Measurements from ENCODE around the gene HEATR5A.
"Not testable (repeated sequence)": the region's sequence is repeated elsewhere in the genome, so short reads cannot be mapped to it uniquely, and the experiment has no call there.

Gene HEATR5A

DNA sequence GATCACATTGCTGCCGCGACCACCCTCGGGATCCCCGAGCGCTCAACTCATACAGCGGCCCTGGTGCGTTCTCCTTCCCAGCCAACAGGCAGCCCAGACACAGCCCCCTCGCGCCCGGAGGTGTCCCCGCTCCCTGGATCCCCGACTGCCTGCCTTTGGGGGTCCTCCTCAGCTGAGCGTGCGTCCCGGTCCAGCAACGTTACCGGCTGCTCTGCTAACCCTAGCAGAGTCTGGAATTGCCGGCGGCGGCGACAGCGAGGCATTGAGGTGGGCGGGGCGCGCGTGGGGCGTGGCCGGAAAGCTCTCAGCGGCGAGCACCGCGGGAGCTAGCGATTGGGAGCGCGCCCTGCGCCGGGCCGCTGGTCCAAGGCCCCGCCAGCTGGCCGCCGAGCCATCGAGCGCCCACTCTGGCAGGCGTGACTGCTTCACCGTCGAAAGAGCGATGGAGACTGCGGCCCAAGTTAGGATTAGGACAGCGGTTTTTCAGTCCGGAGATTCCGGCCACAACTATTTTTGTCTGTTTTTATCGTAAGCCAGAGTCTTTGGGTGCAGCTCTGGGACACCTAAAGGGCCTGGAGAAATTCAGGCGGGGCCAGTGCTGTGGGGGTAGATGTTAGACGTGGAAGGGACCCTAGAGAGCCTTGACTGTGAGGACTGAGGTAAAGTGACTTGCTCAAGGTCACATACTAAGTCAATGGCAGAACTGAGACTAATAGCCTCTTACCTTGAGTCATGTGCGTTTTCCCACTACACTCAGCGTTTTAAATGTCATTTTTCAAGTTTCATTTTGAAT, at the start of gene HEATR5A:
Gene HEATR5A (minus strand): TSS at position 232 of the 793 bp plus-strand sequence. CDS start 17,575 bp downstream, outside the sequence.
- peak; percentile 96 for DNase-seq

DNA sequence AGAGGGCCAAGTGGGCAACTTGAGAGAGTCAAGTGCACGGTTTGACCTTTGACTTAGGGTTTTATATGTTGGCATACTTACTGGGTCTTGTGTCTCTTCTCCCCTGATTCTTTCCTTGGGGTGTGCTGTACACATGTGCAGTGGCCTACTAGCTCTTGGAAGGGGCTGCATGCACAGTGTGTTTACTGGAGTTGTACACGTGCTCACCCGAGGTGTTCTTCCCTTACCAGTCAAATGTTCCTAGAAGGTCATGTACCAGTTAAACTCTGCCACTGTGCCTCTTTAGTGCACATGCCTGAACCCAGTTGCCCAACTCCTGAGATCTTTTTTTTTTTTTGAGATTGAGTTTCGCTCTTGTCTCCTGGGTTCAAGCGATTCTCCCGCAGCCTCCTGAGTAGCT, 46.2 kb upstream of the HEATR5A start:
- no peak for DNase-seq

GRCh38 chr14:31465111-31465510, 44.8 kb upstream of the HEATR5A start:
- DNase-seq, result no peak

DNA sequence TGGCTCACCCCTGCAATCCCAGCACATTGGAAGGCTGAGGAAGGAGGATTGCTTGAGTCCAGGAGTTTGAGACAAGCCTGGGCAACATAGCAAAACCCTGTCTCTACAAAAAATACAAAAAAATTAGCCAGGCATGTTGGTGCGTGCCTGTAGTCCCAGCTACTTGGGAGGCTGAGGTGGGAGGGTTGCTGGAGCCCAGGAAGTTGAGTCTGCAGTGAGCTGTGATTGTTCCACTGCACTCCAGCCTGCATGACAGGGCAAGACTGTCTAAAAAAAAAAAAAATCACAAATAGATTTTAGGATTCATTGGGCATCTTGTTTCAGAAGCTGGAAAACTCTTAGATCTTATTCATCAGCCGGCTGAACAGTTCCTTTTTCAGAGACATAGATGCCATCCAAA, 42.1 kb upstream of the HEATR5A start:
- not testable (repeated sequence) for DNase-seq

GRCh38 chr14:31461545-31461944, 41.2 kb upstream of the HEATR5A start:
- DNase-seq, result no peak

DNA sequence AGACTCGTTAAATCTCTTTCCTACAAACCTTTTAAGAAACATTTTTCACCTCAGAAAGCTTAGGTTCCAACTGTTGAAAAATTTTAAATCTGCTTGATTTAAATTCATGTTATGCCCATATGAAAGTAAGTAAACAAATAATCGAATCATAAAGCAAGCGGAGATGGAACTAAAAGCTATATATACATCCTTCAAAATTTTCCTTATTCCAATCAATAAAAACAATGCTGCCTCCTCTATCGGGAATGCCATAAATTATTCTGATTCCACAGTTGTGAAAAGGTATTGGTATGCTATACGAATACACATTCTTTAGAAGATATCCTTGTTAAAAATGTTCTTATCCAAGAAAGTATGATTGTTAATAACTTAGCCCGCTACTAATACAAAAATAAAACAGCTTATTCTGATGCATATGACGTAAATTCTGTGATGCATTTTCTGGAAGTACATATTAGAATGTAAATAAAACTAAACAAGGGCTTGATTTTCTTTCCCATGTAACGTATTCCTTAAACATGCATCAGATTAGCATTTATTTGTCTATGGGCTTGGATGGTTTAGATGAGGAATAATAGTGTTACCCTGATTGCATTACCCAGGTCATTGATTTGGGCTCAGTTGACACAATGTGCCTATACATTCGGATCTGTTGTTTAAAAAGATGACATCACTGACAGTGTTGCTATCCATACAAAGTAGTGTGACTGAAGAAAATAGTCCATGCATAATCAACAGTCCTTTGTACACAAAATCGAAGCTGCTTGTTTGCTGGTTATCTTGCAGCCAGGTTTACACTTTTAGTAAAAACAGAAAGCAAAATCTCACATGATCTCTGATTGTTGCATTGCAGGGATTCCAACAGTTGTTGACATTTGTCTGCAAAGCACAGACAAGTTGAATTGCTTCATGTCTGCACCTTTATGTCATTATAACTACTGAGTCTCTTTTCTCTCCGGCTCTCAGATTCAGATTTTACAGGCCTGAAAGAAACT, 37.6 kb upstream of the HEATR5A start:
- DNase-seq, result no peak

DNA sequence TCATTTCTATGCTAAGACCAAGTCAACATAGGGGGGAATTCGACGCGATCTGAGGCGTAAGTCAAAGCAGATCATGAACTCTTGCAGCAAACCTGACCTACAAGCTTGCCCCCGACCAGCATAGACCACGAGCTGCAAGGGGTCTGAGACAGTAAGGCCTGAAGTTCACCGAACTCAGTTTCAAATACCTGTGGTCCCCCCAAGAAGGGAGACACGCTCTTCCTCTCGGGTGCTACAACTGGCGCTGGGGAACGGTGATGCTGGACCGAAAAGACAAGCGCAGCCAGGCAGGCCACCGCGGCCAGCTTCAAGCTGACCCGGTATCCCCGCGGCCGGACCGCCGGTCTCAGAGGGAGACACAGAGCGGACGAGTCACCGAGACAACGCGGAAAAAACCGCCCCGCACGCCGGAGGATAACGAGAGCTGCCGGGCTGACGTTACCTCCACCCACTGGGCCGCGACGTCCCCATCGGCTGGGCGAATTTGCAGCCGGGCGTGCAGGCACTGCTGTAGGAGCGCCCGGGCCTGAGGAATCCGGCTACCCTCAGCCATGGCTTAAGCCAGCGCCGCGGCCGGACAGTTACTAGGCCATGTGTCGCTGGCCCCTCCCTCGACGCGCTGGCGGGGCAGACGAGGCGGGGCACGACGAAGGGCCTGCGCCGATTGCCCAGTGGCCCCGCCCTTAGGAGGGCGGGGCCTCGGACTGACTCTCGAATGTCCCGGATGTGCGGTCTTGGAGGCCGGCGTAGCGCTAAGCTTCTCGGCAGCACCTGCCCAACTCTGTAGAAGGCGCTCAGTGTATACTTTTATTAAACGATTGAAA, 36.7 kb upstream of the HEATR5A start, which contains the start of gene DTD2:
Gene DTD2 (minus strand): TSS at position 666 of the 824 bp plus-strand sequence. CDS start 113 bp downstream, at position 553.
- DNase-seq, result peak; percentile 94

- DNase-seq, result no peak
Measured at GRCh38 chr14:31449971-31450610, 29.7 kb upstream of the HEATR5A start.

GRCh38 chr14:31449136-31449535, 28.8 kb upstream of the HEATR5A start:
- DNase-seq, result no peak

DNA sequence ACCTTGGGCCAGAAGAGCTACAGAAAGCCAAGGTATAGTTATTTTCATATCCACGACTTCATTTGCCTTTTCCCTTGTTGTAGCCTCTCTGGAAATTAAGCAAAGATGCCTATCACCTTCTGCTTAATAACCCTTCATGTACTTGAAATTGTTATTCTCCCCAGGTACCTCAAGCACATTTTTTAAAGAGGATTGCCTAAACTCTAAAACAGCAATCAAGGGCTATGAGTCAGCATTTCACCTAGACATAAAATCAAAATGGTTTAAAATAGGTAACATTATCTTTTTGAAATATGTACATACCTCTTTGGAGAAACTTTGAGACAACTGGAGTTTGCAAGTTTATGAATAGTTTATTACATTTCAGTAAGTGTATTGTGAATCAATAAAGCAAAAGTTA, 25.4 kb upstream of the HEATR5A start:
- no peak for DNase-seq

- DNase-seq, result no peak
Measured at GRCh38 chr14:31442284-31442683, 21.9 kb upstream of the HEATR5A start.

DNA sequence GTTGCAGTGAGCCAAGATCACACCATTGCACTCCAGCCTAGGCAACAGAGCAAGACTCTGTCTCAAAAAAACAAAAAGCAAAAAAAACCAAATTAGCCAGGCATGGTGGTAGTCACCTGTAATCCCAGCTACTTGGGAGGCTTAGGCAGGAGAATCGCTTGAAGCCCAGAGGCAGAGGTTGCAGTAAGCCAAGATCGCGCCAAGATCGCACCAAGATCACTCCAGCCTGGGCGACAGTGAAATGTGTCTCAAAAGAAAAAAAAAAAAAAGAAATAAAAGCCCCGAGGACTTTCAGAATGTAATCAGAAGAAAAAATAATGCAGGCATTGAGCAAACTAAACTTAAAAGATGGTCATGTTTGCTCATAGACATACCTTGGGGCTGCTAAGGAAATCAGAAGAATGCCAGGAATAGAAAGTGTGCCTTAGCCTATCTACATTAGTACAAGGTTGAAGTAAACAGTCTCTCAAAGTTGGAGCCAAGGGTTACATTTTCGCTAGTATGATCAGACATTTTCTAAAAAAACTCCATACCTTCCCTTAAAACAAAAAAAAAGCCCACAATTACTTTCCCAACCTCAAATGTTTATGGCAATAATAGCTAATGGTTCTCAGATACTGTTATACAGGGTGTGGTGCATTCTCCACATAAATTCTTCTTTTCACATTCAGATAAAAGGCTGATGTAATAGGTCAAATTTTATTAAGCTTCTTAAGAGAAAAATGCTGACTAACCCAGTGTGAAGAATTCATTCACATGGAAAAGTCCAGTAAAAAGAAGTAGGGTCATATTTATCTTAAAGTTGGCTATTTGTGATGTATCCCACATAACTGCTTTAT, 21.1 kb upstream of the HEATR5A start:
- DNase-seq, result no peak

GRCh38 chr14:31440280-31440679, 19.9 kb upstream of the HEATR5A start:
- DNase-seq, result no peak

DNA sequence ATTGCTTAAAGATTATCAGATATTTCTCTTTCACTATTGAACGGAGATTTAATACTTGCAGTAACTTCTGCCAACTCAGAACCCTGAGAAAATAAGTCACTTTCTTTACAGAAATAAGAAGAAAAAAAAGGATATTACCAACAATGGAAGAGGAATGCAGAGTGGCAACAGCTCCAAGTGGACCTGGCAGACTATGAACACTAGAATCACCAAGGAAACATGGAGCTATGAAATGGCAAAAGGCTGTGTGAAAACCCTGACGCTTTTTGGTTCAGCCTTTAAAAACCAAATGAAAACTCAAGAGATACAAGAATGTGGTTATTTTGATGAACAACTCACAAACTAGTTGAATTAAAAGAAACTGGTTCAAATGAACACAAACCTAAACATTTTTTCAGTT, 19.2 kb upstream of the HEATR5A start:
- DNase-seq, result no peak

- not testable (repeated sequence) for DNase-seq
Measured at GRCh38 chr14:31437045-31437691, 16.8 kb upstream of the HEATR5A start.

DNA sequence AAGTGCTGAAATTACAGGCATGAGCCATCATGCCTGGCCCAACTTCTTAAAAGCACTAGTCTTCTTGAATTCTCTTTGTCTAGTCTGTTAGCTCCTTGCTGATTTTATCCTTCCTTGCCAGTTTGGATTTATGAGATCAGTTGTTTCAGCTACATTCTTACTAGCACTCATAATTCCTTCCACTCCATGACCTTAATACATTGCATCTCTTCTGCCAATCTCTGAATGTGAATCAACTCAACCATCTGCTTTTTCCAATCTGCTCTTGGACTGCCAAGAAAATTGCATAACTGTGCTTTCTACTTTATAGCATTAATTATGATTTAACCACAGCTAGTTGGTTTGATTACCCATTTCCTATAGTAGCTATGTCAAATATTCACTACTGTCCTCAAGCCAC, 14.9 kb upstream of the HEATR5A start:
- no peak for DNase-seq

GRCh38 chr14:31430634-31431264, 10.4 kb upstream of the HEATR5A start:
- no peak for DNase-seq

DNA sequence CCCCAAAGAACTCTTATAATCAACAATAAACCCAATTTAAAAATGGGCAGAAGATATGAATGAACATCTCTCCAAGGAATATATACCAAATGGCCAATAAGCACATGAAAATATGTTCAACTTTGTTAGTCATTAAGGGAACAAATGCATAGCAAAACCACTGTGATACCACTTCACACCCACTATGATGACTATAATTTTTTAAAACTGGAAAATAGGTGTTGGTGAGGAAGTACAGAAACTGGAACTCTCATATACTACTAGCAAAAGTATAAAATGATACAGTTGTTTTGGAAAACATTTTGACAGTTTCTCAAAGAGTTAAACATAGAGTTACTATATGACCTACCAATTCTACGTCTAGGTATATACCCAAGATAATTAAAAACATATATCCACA, 9.4 kb upstream of the HEATR5A start:
- no peak for DNase-seq

- DNase-seq, result no peak
Measured at GRCh38 chr14:31428011-31428410, 7.7 kb upstream of the HEATR5A start.

GRCh38 chr14:31426663-31427062, 6.3 kb upstream of the HEATR5A start:
- DNase-seq, result no peak
